Activated naive CD8-positive, alpha-beta T cell treated with anti-CD3 and anti-CD28 coated beads, Interleukin-2, amount 50 U/mL, for 24 hours (primary cell): ENCODE measurements around the gene IL17REL.
A peak's percentile ranks its signal among the peaks of the same experiment; 100 is the strongest.

Experiments used
- ATAC-seq: fragments of 150-1000 bp; cut with Tn5 transposase; one replicate; pipeline ENCODE4 v1.10.0; 2021
- DNase-seq: peaks from one replicate; pipeline ENCODE4 v3.0.0; 2021
- H3K27ac Mint-ChIP-seq: one replicate; pipeline ENCODE4 v1.8.0; 2021; ENCODE audit warnings: mild to moderate bottlenecking, mixed read lengths
- H3K27me3 Mint-ChIP-seq: one replicate; pipeline ENCODE4 v1.8.0; 2021; ENCODE audit warnings: mixed read lengths
- H3K36me3 Mint-ChIP-seq: one replicate; pipeline ENCODE4 v1.8.0; 2021; ENCODE audit warnings: low read depth, mixed read lengths
- H3K4me1 Mint-ChIP-seq: one replicate; pipeline ENCODE4 v1.8.0; 2021; ENCODE audit warnings: mixed read lengths
- H3K4me3 Mint-ChIP-seq: one replicate; pipeline ENCODE4 v1.8.0; 2021; ENCODE audit warnings: mild to moderate bottlenecking, moderate library complexity, mixed read lengths
- H3K9me3 Mint-ChIP-seq: one replicate; pipeline ENCODE4 v1.8.0; 2021; ENCODE audit warnings: mixed read lengths

IL17REL gene

GRCh38 chr22:49958931-49959781, 53.4 kb downstream of the IL17REL start:
- DNase-seq (no peak), ATAC-seq (no peak)
- Mint-ChIP-seq H3K9me3 (no peaks in the 10 kb centered on the region), H3K4me3 (peak overlapping the region; percentile 84), H3K27me3 (no peaks in the 10 kb centered on the region), H3K36me3 (peaks cover 23% of the 10 kb centered on the region), H3K4me1 (peaks cover 15% of the 10 kb centered on the region), H3K27ac (peak overlapping the region; percentile 89)

- H3K9me3 Mint-ChIP-seq: no peaks in the 10 kb centered on the region
- H3K27ac Mint-ChIP-seq: no peak overlapping the region
- H3K4me3 Mint-ChIP-seq: peak overlapping the region; percentile 84
- DNase-seq (no peak), ATAC-seq (no peak)
- peaks cover 8% of the 10 kb centered on the region for H3K4me1 Mint-ChIP-seq
- H3K36me3 Mint-ChIP-seq: peaks cover 15% of the 10 kb centered on the region
- H3K27me3 Mint-ChIP-seq: no peaks in the 10 kb centered on the region
Measured at GRCh38 chr22:49958366-49958921, 54.1 kb downstream of the IL17REL start.

- Mint-ChIP-seq H3K4me1 (peaks cover 7% of the 10 kb centered on the region), H3K36me3 (peaks cover 10% of the 10 kb centered on the region), H3K27me3 (no peaks in the 10 kb centered on the region), H3K4me3 (peak overlapping the region; percentile 12), H3K9me3 (no peaks in the 10 kb centered on the region), H3K27ac (no peak overlapping the region)
- DNase-seq (no peak), ATAC-seq (no peak)
Measured at GRCh38 chr22:49957826-49958365, 54.7 kb downstream of the IL17REL start.

- Mint-ChIP-seq H3K9me3 (no peaks in the 10 kb centered on the region), H3K36me3 (peaks cover 6% of the 10 kb centered on the region), H3K27me3 (no peaks in the 10 kb centered on the region), H3K27ac (no peak overlapping the region), H3K4me1 (peaks cover 7% of the 10 kb centered on the region), H3K4me3 (no peak overlapping the region)
- DNase-seq (no peak), ATAC-seq (no peak)
Measured at GRCh38 chr22:49956914-49957825, 55.4 kb downstream of the IL17REL start.

- Mint-ChIP-seq H3K36me3 (no peaks in the 10 kb centered on the region), H3K4me3 (no peak overlapping the region), H3K4me1 (peaks cover 7% of the 10 kb centered on the region), H3K27ac (no peak overlapping the region), H3K27me3 (no peaks in the 10 kb centered on the region), H3K9me3 (no peaks in the 10 kb centered on the region)
- DNase-seq (no peak), ATAC-seq (no peak)
Measured at GRCh38 chr22:49956418-49956770, 56.2 kb downstream of the IL17REL start.

GRCh38 chr22:49955581-49956417, 56.8 kb downstream of the IL17REL start:
- no peak for DNase-seq
- Mint-ChIP-seq H3K4me3 (no peak overlapping the region), H3K9me3 (no peaks in the 10 kb centered on the region), H3K27ac (no peak overlapping the region), H3K36me3 (no peaks in the 10 kb centered on the region), H3K4me1 (peaks cover 7% of the 10 kb centered on the region), H3K27me3 (no peaks in the 10 kb centered on the region)
- no peak for ATAC-seq

GRCh38 chr22:49954991-49955580, 57.5 kb downstream of the IL17REL start:
- H3K27me3 Mint-ChIP-seq: no peaks in the 10 kb centered on the region
- no peak overlapping the region for H3K4me3 Mint-ChIP-seq
- peaks cover 7% of the 10 kb centered on the region for H3K4me1 Mint-ChIP-seq
- ATAC-seq (no peak), DNase-seq (no peak)
- no peaks in the 10 kb centered on the region for H3K36me3 Mint-ChIP-seq
- no peaks in the 10 kb centered on the region for H3K9me3 Mint-ChIP-seq
- H3K27ac Mint-ChIP-seq: no peak overlapping the region

GRCh38 chr22:49954354-49954753, 58.2 kb downstream of the IL17REL start:
- ATAC-seq: no peak
- Mint-ChIP-seq H3K36me3 (no peaks in the 10 kb centered on the region), H3K4me1 (peaks cover 4% of the 10 kb centered on the region), H3K4me3 (no peak overlapping the region), H3K27me3 (no peaks in the 10 kb centered on the region), H3K27ac (no peak overlapping the region), H3K9me3 (no peaks in the 10 kb centered on the region)
- no peak for DNase-seq

- Mint-ChIP-seq H3K4me1 (no peaks in the 10 kb centered on the region), H3K27ac (no peak overlapping the region), H3K27me3 (no peaks in the 10 kb centered on the region), H3K9me3 (no peaks in the 10 kb centered on the region), H3K36me3 (no peaks in the 10 kb centered on the region), H3K4me3 (no peak overlapping the region)
- DNase-seq: no peak
- no peak for ATAC-seq
Measured at GRCh38 chr22:49953680-49954344, 58.8 kb downstream of the IL17REL start.

- no peaks in the 10 kb centered on the region for H3K9me3 Mint-ChIP-seq
- no peaks in the 10 kb centered on the region for H3K4me1 Mint-ChIP-seq
- H3K27ac Mint-ChIP-seq: no peak overlapping the region
- H3K36me3 Mint-ChIP-seq: no peaks in the 10 kb centered on the region
- DNase-seq: no peak
- H3K4me3 Mint-ChIP-seq: no peak overlapping the region
- no peak for ATAC-seq
- no peaks in the 10 kb centered on the region for H3K27me3 Mint-ChIP-seq
Measured at GRCh38 chr22:49953027-49953679, 59.4 kb downstream of the IL17REL start.

GRCh38 chr22:49951986-49952896, 60.3 kb downstream of the IL17REL start:
- H3K27ac Mint-ChIP-seq: no peak overlapping the region
- H3K27me3 Mint-ChIP-seq: no peaks in the 10 kb centered on the region
- H3K4me3 Mint-ChIP-seq: no peak overlapping the region
- H3K36me3 Mint-ChIP-seq: no peaks in the 10 kb centered on the region
- H3K4me1 Mint-ChIP-seq: no peaks in the 10 kb centered on the region
- ATAC-seq (no peak), DNase-seq (no peak)
- H3K9me3 Mint-ChIP-seq: no peaks in the 10 kb centered on the region

- H3K9me3 Mint-ChIP-seq: no peaks in the 10 kb centered on the region
- H3K36me3 Mint-ChIP-seq: no peaks in the 10 kb centered on the region
- no peaks in the 10 kb centered on the region for H3K27me3 Mint-ChIP-seq
- H3K27ac Mint-ChIP-seq: no peak overlapping the region
- H3K4me3 Mint-ChIP-seq: no peak overlapping the region
- ATAC-seq (peak; percentile 6), DNase-seq (no peak)
- no peaks in the 10 kb centered on the region for H3K4me1 Mint-ChIP-seq
Measured at GRCh38 chr22:49951678-49951985, 60.9 kb downstream of the IL17REL start.
